ENCODE data around the gene DENND4B. TPM values are rescaled to one million over a fixed set of nuclear protein-coding genes. Genes with fewer than 3 reads are reported as not detected.
A peak's percentile ranks its signal among the peaks of the same experiment; 100 is the strongest.

DENND4B gene
- total RNA-seq, 1 donor = 58.2 TPM

GRCh38 chr1:153968972-153969371 is 22.5 kb upstream of the DENND4B start:
- DNase-seq (ENCODE audit: low read depth in 2 of 3, low spot score in 2 of 3) = no peak

- DNase-seq (ENCODE audit: low read depth in 2 of 3, low spot score in 2 of 3) = no peak
These were observed 21.9 kb upstream of the DENND4B start for GRCh38 chr1:153968408-153968807.

GRCh38 chr1:153968000-153968363 is 21.5 kb upstream of the DENND4B start:
- DNase-seq (ENCODE audit: low read depth in 2 of 3, low spot score in 2 of 3) = no peak

GRCh38 chr1:153967107-153967999 is 20.8 kb upstream of the DENND4B start, which contains the start of gene CREB3L4:
Gene CREB3L4, plus strand, starts transcription at chr1:153967902. Its CDS starts 624 bp downstream, at chr1:153968526.
- peak; percentile 69 to 99 (median 95) for DNase-seq (ENCODE audit: low read depth in 2 of 3, low spot score in 2 of 3)

GRCh38 chr1:153963850-153964331 is 17.4 kb upstream of the DENND4B start:
- no peak for DNase-seq (ENCODE audit: low read depth in 2 of 3, low spot score in 2 of 3)

- DNase-seq (ENCODE audit: low read depth in 2 of 3, low spot score in 2 of 3) = peak; percentile 77 to 94 (median 90)
These were observed 16.7 kb upstream of the DENND4B start, which contains the start of gene SLC39A1 for GRCh38 chr1:153963030-153963849. Gene SLC39A1, minus strand, starts transcription at chr1:153963537. Its CDS starts 822 bp downstream, at chr1:153962715.

GRCh38 chr1:153962088-153963029 is 15.8 kb upstream of the DENND4B start:
- no peak for DNase-seq (ENCODE audit: low read depth in 2 of 3, low spot score in 2 of 3)

GRCh38 chr1:153961421-153961820 is 14.9 kb upstream of the DENND4B start:
- no peak for DNase-seq (ENCODE audit: low read depth in 2 of 3, low spot score in 2 of 3)

- DNase-seq (ENCODE audit: low read depth in 2 of 3, low spot score in 2 of 3) = no peak
These were observed 13.7 kb upstream of the DENND4B start for GRCh38 chr1:153960206-153960605.

- DNase-seq (ENCODE audit: low read depth in 2 of 3, low spot score in 2 of 3) = no peak
These were observed 12.9 kb upstream of the DENND4B start for GRCh38 chr1:153959454-153959853.

GRCh38 chr1:153958961-153959260 is 12.4 kb upstream of the DENND4B start:
- no peak for DNase-seq (ENCODE audit: low read depth in 2 of 3, low spot score in 2 of 3)

- DNase-seq (ENCODE audit: low read depth in 2 of 3, low spot score in 2 of 3) = peak; percentile 79 to 98 (median 97)
These were observed 11.8 kb upstream of the DENND4B start, which contains the start of gene CRTC2 for GRCh38 chr1:153958111-153958960. Gene CRTC2, minus strand, starts transcription at chr1:153958612. Its CDS starts 115 bp downstream, at chr1:153958497.

- DNase-seq (ENCODE audit: low read depth in 2 of 3, low spot score in 2 of 3) = peak in 2 of 3 donors; percentile 36 to 42
These were observed 11.2 kb upstream of the DENND4B start for GRCh38 chr1:153957744-153958110.

GRCh38 chr1:153956997-153957715 is 10.6 kb upstream of the DENND4B start:
- DNase-seq (ENCODE audit: low read depth in 2 of 3, low spot score in 2 of 3) = no peak

GRCh38 chr1:153954826-153955225 is 8.3 kb upstream of the DENND4B start:
- DNase-seq (ENCODE audit: low read depth in 2 of 3, low spot score in 2 of 3) = no peak

- no peak for DNase-seq (ENCODE audit: low read depth in 2 of 3, low spot score in 2 of 3)
These were observed 7.4 kb upstream of the DENND4B start for GRCh38 chr1:153953859-153954365.

- no peak for DNase-seq (ENCODE audit: low read depth in 2 of 3, low spot score in 2 of 3)
These were observed 5.3 kb upstream of the DENND4B start for GRCh38 chr1:153951801-153952200.

- DNase-seq (ENCODE audit: low read depth in 2 of 3, low spot score in 2 of 3) = no peak
These were observed 4.7 kb upstream of the DENND4B start for GRCh38 chr1:153951183-153951582.

All from hematopoietic multipotent progenitor cell (in vitro differentiated cells).